SK-N-SH treated with all-trans-retinoic acid at 6 μM for 48 hours (cell line): ENCODE measurements around the gene ST8SIA2.

Experiments
- ATAC-seq: fragments of 200-7000 bp; cut with Tn5 transposase; 3 replicates; pipeline ENCODE4 v1.9.1; 2020; ENCODE audit warnings: mild to moderate bottlenecking, moderate library complexity
- ARNTL ChIP-seq: fragments of 450-650 bp; formaldehyde crosslinking; IDR thresholded peaks from 2 replicates; pipeline ENCODE4 v1.5.0; 2020; ENCODE audit warnings: low read depth, mild to moderate bottlenecking, moderate library complexity, borderline replicate concordance
- BACH2 ChIP-seq: fragments of 250-450 bp; sonication (Bioruptor Pico); IDR thresholded peaks from 2 replicates; pipeline ENCODE4 v1.9.0; 2021; ENCODE audit warnings: mild to moderate bottlenecking, borderline replicate concordance
- CSDC2 ChIP-seq: fragments of 250-450 bp; sonication (Bioruptor Pico); IDR thresholded peaks from 2 replicates; pipeline ENCODE4 v1.5.0; 2020; ENCODE audit warnings: mild to moderate bottlenecking, moderate library complexity
- ESRRG ChIP-seq: fragments of 250-450 bp; sonication (Bioruptor Pico); IDR thresholded peaks from 2 replicates; pipeline ENCODE4 v1.6.1; 2021; ENCODE audit warnings: mild to moderate bottlenecking
- GLIS3 ChIP-seq: fragments of 250-450 bp; sonication (Bioruptor Pico); IDR thresholded peaks from 2 replicates; pipeline ENCODE4 v1.5.0; 2020; ENCODE audit warnings: mild to moderate bottlenecking, moderate library complexity
- ISL1 ChIP-seq: fragments of 250-450 bp; sonication (Bioruptor Pico); IDR thresholded peaks from 2 replicates; pipeline ENCODE4 v2.1.2; 2022; ENCODE audit warnings: mild to moderate bottlenecking, moderate library complexity
- PPARA ChIP-seq: fragments of 250-450 bp; sonication (Bioruptor Pico); IDR thresholded peaks from 2 replicates; pipeline ENCODE4 v1.5.0; 2020; ENCODE audit warnings: mild to moderate bottlenecking, borderline replicate concordance
- RARB ChIP-seq: fragments of 250-450 bp; sonication (Bioruptor Pico); IDR thresholded peaks from 2 replicates; pipeline ENCODE4 v1.8.0; 2021; ENCODE audit warnings: mild to moderate bottlenecking, moderate library complexity
- SNAI2 ChIP-seq: fragments of 250-450 bp; sonication (Bioruptor Pico); IDR thresholded peaks from 2 replicates; pipeline ENCODE4 v1.5.0; 2020; ENCODE audit warnings: mild to moderate bottlenecking, moderate library complexity
- TCF4 ChIP-seq: fragments of 250-450 bp; sonication (Bioruptor Pico); IDR thresholded peaks from 2 replicates; pipeline ENCODE4 v1.8.0; 2021; ENCODE audit warnings: mild to moderate bottlenecking, moderate library complexity, borderline replicate concordance
- TOX ChIP-seq: fragments of 250-450 bp; sonication (Bioruptor Pico); IDR thresholded peaks from 2 replicates; pipeline ENCODE4 v1.8.0; 2021; ENCODE audit warnings: mild to moderate bottlenecking, moderate library complexity, borderline replicate concordance
- ZC3H10 ChIP-seq: fragments of 250-450 bp; sonication (Bioruptor Pico); IDR thresholded peaks from 2 replicates; pipeline ENCODE4 v1.5.1; 2021; ENCODE audit warnings: mild to moderate bottlenecking, moderate library complexity
- ZFP3 ChIP-seq: fragments of 250-450 bp; sonication (Bioruptor Pico); IDR thresholded peaks from 2 replicates; pipeline ENCODE4 v1.5.0; 2020; ENCODE audit warnings: mild to moderate bottlenecking, moderate library complexity
- ZNF70 ChIP-seq: fragments of 450-650 bp; formaldehyde crosslinking; IDR thresholded peaks from 2 replicates; pipeline ENCODE4 v1.5.0; 2020; ENCODE audit warnings: mild to moderate bottlenecking, moderate library complexity
- ZNF8 ChIP-seq: fragments of 450-650 bp; formaldehyde crosslinking; IDR thresholded peaks from 2 replicates; pipeline ENCODE4 v1.5.0; 2020; ENCODE audit warnings: mild to moderate bottlenecking, moderate library complexity
- TF ChIP-seq, protein P1 (sequence below): fragments of 250-450 bp; sonication (Bioruptor Pico); IDR thresholded peaks from 2 replicates; pipeline ENCODE4 v1.5.0; 2020; ENCODE audit warnings: mild to moderate bottlenecking, moderate library complexity
- TF ChIP-seq, protein P2 (sequence below): fragments of 250-450 bp; sonication (Bioruptor Pico); IDR thresholded peaks from 2 replicates; pipeline ENCODE4 v1.8.0; 2021; ENCODE audit warnings: low read depth, mild to moderate bottlenecking, moderate library complexity, borderline replicate concordance
- TF ChIP-seq, protein P3 (sequence below): fragments of 250-450 bp; sonication (Bioruptor Pico); IDR thresholded peaks from 2 replicates; pipeline ENCODE4 v1.5.1; 2020; ENCODE audit warnings: low read depth, mild to moderate bottlenecking, moderate library complexity
- TF ChIP-seq, protein P4 (sequence below): fragments of 250-450 bp; sonication (Bioruptor Pico); IDR thresholded peaks from 2 replicates; pipeline ENCODE4 v1.5.1; 2021; ENCODE audit warnings: mild to moderate bottlenecking, moderate library complexity
- TF ChIP-seq, protein P5 (sequence below): fragments of 250-450 bp; sonication (Bioruptor Pico); IDR thresholded peaks from 2 replicates; pipeline ENCODE4 v1.8.0; 2020; ENCODE audit warnings: mild to moderate bottlenecking, moderate library complexity, borderline replicate concordance

Gene ST8SIA2

DNA sequence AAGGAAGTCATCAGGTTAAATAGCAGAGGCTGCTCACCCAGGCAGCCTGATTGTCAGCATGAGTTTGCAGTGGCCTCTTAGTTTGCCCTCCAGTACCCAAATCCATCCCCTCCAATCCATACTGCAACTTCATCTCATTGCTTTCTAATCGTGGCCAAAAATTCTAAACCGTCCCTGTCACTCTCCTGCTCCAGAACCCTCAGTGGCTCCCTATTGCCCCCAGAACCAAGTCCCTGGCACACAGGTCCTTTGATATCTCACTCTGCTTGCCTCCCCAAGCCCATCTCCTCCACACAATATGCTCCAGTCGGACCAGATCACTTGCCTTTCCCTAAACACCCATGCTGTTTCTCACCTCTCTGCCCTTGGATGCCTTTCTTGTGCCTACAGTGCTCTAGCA lies 49.7 kb downstream of the ST8SIA2 start (continued):
- TF ChIP-seq, protein P1, sequence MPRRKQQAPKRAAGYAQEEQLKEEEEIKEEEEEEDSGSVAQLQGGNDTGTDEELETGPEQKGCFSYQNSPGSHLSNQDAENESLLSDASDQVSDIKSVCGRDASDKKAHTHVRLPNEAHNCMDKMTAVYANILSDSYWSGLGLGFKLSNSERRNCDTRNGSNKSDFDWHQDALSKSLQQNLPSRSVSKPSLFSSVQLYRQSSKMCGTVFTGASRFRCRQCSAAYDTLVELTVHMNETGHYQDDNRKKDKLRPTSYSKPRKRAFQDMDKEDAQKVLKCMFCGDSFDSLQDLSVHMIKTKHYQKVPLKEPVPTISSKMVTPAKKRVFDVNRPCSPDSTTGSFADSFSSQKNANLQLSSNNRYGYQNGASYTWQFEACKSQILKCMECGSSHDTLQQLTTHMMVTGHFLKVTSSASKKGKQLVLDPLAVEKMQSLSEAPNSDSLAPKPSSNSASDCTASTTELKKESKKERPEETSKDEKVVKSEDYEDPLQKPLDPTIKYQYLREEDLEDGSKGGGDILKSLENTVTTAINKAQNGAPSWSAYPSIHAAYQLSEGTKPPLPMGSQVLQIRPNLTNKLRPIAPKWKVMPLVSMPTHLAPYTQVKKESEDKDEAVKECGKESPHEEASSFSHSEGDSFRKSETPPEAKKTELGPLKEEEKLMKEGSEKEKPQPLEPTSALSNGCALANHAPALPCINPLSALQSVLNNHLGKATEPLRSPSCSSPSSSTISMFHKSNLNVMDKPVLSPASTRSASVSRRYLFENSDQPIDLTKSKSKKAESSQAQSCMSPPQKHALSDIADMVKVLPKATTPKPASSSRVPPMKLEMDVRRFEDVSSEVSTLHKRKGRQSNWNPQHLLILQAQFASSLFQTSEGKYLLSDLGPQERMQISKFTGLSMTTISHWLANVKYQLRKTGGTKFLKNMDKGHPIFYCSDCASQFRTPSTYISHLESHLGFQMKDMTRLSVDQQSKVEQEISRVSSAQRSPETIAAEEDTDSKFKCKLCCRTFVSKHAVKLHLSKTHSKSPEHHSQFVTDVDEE: no peak
- TF ChIP-seq, protein P2, sequence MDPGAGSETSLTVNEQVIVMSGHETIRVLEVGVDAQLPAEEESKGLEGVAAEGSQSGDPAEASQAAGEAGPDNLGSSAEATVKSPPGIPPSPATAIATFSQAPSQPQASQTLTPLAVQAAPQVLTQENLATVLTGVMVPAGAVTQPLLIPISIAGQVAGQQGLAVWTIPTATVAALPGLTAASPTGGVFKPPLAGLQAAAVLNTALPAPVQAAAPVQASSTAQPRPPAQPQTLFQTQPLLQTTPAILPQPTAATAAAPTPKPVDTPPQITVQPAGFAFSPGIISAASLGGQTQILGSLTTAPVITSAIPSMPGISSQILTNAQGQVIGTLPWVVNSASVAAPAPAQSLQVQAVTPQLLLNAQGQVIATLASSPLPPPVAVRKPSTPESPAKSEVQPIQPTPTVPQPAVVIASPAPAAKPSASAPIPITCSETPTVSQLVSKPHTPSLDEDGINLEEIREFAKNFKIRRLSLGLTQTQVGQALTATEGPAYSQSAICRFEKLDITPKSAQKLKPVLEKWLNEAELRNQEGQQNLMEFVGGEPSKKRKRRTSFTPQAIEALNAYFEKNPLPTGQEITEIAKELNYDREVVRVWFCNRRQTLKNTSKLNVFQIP (CRISPR knock-in tag): no peak
- TF ChIP-seq ISL1 (no peak), ZNF8 (CRISPR knock-in tag) (no peak)

DNA sequence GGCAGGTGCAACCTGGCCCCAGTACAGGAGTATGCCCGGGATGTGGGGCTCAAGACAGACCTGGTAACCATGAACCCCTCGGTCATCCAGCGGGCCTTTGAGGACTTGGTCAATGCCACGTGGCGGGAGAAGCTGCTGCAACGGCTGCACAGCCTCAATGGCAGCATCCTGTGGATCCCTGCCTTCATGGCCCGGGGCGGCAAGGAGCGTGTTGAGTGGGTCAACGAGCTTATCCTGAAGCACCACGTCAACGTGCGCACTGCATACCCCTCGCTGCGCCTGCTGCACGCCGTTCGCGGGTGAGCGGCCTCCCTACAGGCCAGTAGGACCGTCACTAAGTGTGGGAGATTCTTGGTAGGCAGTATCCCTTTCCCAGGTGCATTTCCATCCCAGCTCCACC lies 51.0 kb downstream of the ST8SIA2 start:
- TF ChIP-seq, protein P2 (CRISPR knock-in tag): no peak
- TF ChIP-seq, protein P1: no peak
- TF ChIP-seq TOX (CRISPR knock-in tag) (no peak), ZNF8 (CRISPR knock-in tag) (no peak), ZNF70 (CRISPR knock-in tag) (no peak), GLIS3 (no peak), ZFP3 (CRISPR knock-in tag) (no peak), BACH2 (CRISPR knock-in tag) (no peak), ESRRG (CRISPR knock-in tag) (no peak)
- TF ChIP-seq, protein P3, sequence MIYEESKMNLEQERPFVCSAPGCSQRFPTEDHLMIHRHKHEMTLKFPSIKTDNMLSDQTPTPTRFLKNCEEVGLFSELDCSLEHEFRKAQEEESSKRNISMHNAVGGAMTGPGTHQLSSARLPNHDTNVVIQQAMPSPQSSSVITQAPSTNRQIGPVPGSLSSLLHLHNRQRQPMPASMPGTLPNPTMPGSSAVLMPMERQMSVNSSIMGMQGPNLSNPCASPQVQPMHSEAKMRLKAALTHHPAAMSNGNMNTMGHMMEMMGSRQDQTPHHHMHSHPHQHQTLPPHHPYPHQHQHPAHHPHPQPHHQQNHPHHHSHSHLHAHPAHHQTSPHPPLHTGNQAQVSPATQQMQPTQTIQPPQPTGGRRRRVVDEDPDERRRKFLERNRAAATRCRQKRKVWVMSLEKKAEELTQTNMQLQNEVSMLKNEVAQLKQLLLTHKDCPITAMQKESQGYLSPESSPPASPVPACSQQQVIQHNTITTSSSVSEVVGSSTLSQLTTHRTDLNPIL (CRISPR knock-in tag): no peak
- no peak for ATAC-seq

DNA sequence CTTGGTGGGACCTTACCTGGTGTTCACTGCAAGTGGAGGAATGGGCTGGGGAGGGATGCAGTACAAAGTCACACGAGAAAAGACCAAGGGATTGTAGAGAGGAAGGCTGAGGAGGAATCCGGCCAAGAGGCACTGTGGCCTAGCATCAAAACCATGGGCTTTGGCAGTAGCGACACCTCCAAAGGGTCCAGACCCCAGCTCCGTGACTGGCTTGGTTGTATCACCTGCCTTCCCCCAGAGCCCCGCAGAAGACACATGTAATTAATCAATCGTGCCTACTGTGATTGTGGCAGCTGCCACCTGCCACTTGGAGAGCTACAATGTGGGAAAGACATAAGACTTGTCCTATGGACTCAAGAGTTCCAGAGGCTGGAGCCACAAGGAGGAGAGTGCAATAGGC lies 54.7 kb downstream of the ST8SIA2 start:
- no peak for ATAC-seq
- TF ChIP-seq ARNTL (CRISPR knock-in tag) (no peak), TCF4 (CRISPR knock-in tag) (no peak), ZC3H10 (no peak), SNAI2 (no peak), ESRRG (CRISPR knock-in tag) (no peak), BACH2 (CRISPR knock-in tag) (no peak), PPARA (CRISPR knock-in tag) (no peak), CSDC2 (CRISPR knock-in tag) (no peak), ZNF70 (CRISPR knock-in tag) (no peak), ISL1 (no peak), GLIS3 (no peak), RARB (CRISPR knock-in tag) (no peak), TOX (CRISPR knock-in tag) (no peak)
- TF ChIP-seq, protein P4, sequence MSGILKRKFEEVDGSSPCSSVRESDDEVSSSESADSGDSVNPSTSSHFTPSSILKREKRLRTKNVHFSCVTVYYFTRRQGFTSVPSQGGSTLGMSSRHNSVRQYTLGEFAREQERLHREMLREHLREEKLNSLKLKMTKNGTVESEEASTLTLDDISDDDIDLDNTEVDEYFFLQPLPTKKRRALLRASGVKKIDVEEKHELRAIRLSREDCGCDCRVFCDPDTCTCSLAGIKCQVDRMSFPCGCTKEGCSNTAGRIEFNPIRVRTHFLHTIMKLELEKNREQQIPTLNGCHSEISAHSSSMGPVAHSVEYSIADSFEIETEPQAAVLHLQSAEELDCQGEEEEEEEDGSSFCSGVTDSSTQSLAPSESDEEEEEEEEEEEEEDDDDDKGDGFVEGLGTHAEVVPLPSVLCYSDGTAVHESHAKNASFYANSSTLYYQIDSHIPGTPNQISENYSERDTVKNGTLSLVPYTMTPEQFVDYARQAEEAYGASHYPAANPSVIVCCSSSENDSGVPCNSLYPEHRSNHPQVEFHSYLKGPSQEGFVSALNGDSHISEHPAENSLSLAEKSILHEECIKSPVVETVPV (CRISPR knock-in tag): no peak
- TF ChIP-seq, protein P1: no peak
- TF ChIP-seq, protein P5, sequence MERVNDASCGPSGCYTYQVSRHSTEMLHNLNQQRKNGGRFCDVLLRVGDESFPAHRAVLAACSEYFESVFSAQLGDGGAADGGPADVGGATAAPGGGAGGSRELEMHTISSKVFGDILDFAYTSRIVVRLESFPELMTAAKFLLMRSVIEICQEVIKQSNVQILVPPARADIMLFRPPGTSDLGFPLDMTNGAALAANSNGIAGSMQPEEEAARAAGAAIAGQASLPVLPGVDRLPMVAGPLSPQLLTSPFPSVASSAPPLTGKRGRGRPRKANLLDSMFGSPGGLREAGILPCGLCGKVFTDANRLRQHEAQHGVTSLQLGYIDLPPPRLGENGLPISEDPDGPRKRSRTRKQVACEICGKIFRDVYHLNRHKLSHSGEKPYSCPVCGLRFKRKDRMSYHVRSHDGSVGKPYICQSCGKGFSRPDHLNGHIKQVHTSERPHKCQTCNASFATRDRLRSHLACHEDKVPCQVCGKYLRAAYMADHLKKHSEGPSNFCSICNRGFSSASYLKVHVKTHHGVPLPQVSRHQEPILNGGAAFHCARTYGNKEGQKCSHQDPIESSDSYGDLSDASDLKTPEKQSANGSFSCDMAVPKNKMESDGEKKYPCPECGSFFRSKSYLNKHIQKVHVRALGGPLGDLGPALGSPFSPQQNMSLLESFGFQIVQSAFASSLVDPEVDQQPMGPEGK (CRISPR knock-in tag): no peak
